ENCODE measurements around the gene SLC25A44.

SLC25A44 gene

GRCh38 chr1:156244126-156244525 lies 50.2 kb downstream of the SLC25A44 start:
- no peak for DNase-seq

GRCh38 chr1:156244712-156245111 lies 50.8 kb downstream of the SLC25A44 start:
- DNase-seq, result no peak

- DNase-seq, result no peak
Measured at GRCh38 chr1:156245451-156246232, 51.7 kb downstream of the SLC25A44 start.

GRCh38 chr1:156246241-156246780 lies 52.4 kb downstream of the SLC25A44 start:
- DNase-seq, result no peak

- no peak for DNase-seq
Measured at GRCh38 chr1:156246781-156247459, 53.0 kb downstream of the SLC25A44 start.

GRCh38 chr1:156247460-156248322 lies 53.8 kb downstream of the SLC25A44 start, which contains the start of gene PAQR6:
PAQR6 (minus strand) TSS chr1:156248056; CDS start chr1:156246731, 1,325 bp downstream.
- no peak for DNase-seq

- no peak for DNase-seq
Measured at GRCh38 chr1:156248323-156248683, 54.4 kb downstream of the SLC25A44 start.

- DNase-seq, result no peak
Measured at GRCh38 chr1:156249593-156249992, 55.7 kb downstream of the SLC25A44 start.

- no peak for DNase-seq
Measured at GRCh38 chr1:156251527-156251926, 57.6 kb downstream of the SLC25A44 start.

GRCh38 chr1:156253634-156254033 lies 59.7 kb downstream of the SLC25A44 start:
- no peak for DNase-seq

GRCh38 chr1:156257711-156258110 lies 63.8 kb downstream of the SLC25A44 start:
- DNase-seq, result no peak

GRCh38 chr1:156258859-156259258 lies 65.0 kb downstream of the SLC25A44 start:
- DNase-seq, result no peak

GRCh38 chr1:156259805-156260204 lies 65.9 kb downstream of the SLC25A44 start:
- DNase-seq, result no peak

GRCh38 chr1:156260896-156261295 lies 67.0 kb downstream of the SLC25A44 start:
- DNase-seq, result no peak
